Transverse colon (tissue), 4 donors: ENCODE data around the gene MOB2.

ENCODE experiments used
- CTCF ChIP-seq, 5 experiments: fragments of 200-600 bp in 3 of 5; fragments of 450-650 bp in 2 of 5; sonication (generic) in 3 of 5; IDR thresholded peaks; 1 replicate in 2 of 5; 2 replicates in 3 of 5; pipeline ENCODE4 v1.5.1; 2016 to 2017; ENCODE audit warnings: antibody characterized with exemption in 5 of 5, inconsistent platforms in 3 of 5, mild to moderate bottlenecking in 2 of 5, moderate library complexity in 1 of 5
- POLR2A ChIP-seq: fragments of 450-650 bp; IDR thresholded peaks from one replicate; pipeline ENCODE4 v1.6.1; 2016; ENCODE audit warnings: antibody characterized with exemption, mild to moderate bottlenecking, moderate library complexity
- POLR2AphosphoS5 ChIP-seq, 3 donors: sonication (generic); formaldehyde crosslinking; IDR thresholded peaks; one replicate each; pipeline ENCODE4 v1.6.1; 2016; ENCODE audit warnings: antibody characterized with exemption in 3 of 3

GRCh38 chr11:1490651-1491050 lies 4.1 kb upstream of the MOB2 start:
- TF ChIP-seq CTCF (IDR thresholded peaks at IDR 0.05) = no peak
- TF ChIP-seq POLR2AphosphoS5 (IDR thresholded peaks at IDR 0.05) = no peak
- no peak for TF ChIP-seq POLR2A
